Activated CD8-positive, alpha-beta memory T cell treated with anti-CD3 and anti-CD28 coated beads, Interleukin-2, amount 50 U/mL, for 4 hours (primary cell): ENCODE data around the gene FYB2.

Source experiments
- DNase-seq: peaks from one replicate; pipeline ENCODE4 v3.0.0-alpha.2; 2020

FYB2 gene

GRCh38 chr1:56709995-56710394, 109.2 kb downstream of the FYB2 start:
- no peak for DNase-seq

GRCh38 chr1:56709269-56709880, 109.8 kb downstream of the FYB2 start:
- no peak for DNase-seq

GRCh38 chr1:56707379-56707778, 111.8 kb downstream of the FYB2 start:
- no peak for DNase-seq

GRCh38 chr1:56703747-56704146, 115.5 kb downstream of the FYB2 start:
- DNase-seq: no peak

GRCh38 chr1:56696663-56697062, 122.5 kb downstream of the FYB2 start:
- no peak for DNase-seq

GRCh38 chr1:56688522-56689026, 130.6 kb downstream of the FYB2 start:
- no peak for DNase-seq

GRCh38 chr1:56686169-56686568, 133.0 kb downstream of the FYB2 start:
- no peak for DNase-seq

- DNase-seq: no peak
Measured at GRCh38 chr1:56683569-56683968, 135.6 kb downstream of the FYB2 start.

- no peak for DNase-seq
Measured at GRCh38 chr1:56676571-56677035, 142.6 kb downstream of the FYB2 start.

- DNase-seq: no peak
Measured at GRCh38 chr1:56675763-56676162, 143.4 kb downstream of the FYB2 start.

- no peak for DNase-seq
Measured at GRCh38 chr1:56672579-56672978, 146.6 kb downstream of the FYB2 start.

GRCh38 chr1:56671542-56671941, 147.7 kb downstream of the FYB2 start:
- no peak for DNase-seq

GRCh38 chr1:56671085-56671484, 148.1 kb downstream of the FYB2 start:
- DNase-seq: no peak

GRCh38 chr1:56670350-56670749, 148.9 kb downstream of the FYB2 start:
- no peak for DNase-seq
